NCI-H748 (cell line): ENCODE measurements around the gene CSAG2.
"Not testable (repeated sequence)": the region's sequence is repeated elsewhere in the genome, so short reads cannot be mapped to it uniquely, and the experiment has no call there.

ENCODE experiments used
- DNase-seq: peaks from one replicate; lab custom pipeline; 2025; ENCODE audit not compliant: unreplicated experiment; lab: John Stamatoyannopoulos, UW

The CSAG2 gene, protein sequence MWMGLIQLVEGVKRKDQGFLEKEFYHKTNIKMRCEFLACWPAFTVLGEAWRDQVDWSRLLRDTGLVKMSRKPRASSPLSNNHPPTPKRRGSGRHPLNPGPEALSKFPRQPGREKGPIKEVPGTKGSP

DNA sequence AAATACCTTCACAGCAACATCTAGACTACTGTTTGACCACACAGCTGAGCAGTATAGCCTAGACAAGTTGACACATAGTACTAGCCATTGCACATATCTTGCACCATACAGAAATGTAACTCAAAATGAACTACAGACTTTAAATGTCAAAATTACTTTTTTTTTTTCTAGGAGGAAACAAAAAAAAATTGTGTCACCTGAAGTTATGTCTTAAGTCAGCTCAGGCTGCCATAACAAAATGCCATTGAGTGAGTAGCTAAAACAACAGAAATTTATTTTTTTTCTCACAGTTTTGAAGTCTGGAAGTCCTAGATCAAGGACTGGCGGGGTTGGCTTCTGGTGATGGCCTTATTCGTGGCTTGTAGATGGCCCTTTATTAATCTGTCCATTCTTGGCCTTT, at the start of gene CSAG2:
Gene CSAG2, minus strand, starts transcription at position 101 of the 400 bp plus-strand sequence. CDS start 161 bp downstream, outside the sequence.
- DNase-seq, result not testable (repeated sequence)

GRCh38 chrX:152754871-152755270, 45.8 kb upstream of the CSAG2 start:
- not testable (repeated sequence) for DNase-seq

DNA sequence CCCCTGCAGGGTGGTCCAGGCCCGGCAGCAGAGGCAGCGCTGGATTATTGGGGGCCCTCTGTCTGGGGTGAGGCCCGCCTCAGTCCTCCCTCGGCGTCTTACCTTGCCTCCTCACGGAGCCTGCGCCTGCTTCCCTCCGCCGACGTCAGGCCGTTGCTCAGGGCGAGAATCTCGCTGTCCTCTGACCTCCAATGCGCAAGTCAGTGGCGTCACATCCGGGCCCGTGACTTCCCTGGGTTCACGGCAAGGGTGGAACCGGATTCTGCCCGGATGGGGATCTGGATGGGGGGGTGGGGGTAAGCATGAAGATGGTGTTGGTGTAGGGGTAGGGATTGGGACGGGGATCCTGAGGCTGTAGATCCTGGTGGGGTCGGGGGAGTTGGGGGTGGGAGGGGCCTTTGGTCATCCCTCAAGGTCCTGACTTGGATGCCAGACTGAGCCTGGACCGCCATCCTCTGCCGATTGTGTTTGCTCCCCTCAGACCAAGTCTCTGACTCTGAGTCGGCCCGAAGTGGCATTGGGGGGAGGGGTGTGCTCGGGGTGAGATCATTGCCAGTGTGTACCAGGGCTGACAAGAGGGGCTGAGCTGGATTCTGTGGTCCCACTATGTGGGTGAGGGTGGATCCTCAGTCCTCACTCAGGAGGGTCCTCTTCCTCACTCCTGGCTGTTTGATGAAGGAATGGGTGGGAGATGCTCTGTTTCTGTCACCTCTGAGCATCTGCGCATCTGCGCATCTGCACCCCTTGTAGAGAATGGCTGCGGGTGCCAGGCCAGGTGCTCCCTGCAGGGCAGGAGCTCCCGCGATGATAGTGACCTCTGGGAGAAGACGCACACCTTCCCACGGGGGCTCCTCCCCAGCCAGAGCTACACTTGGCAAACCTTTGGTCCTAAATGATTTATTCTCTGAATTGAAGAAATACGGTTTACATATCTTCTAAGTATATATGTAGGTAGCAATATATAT, 44.9 kb upstream of the CSAG2 start, which contains the start of gene MAGEA2:
Gene MAGEA2, minus strand, starts transcription at position 157 of the 965 bp plus-strand sequence. CDS start 2,479 bp downstream, outside the sequence.
- not testable (repeated sequence) for DNase-seq

DNA sequence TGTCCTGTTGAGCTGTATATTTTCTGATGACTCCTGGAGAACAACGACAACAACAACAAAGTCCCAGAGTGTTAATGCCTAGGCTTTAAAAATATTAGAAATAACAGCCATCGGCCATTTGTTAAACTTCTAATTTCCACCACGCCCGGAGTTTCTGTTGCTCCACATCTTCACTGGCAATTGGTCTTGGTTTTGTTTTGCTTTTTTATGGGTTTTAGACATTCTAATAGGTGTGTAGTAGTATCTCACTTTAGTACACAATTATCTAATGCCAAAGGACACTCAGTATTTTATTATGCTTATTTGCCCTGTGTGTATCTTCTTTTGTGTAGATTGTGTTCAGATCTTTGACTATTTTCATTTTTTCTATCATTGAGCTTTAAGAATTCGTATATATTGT, 29.5 kb upstream of the CSAG2 start:
- DNase-seq, result no peak

DNA sequence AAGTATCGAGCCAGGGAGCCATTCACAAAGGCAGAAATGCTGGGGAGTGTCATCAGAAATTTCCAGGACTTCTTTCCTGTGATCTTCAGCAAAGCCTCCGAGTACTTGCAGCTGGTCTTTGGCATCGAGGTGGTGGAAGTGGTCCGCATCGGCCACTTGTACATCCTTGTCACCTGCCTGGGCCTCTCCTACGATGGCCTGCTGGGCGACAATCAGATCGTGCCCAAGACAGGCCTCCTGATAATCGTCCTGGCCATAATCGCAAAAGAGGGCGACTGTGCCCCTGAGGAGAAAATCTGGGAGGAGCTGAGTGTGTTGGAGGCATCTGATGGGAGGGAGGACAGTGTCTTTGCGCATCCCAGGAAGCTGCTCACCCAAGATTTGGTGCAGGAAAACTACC, 27.5 kb upstream of the CSAG2 start:
- not testable (repeated sequence) for DNase-seq

DNA sequence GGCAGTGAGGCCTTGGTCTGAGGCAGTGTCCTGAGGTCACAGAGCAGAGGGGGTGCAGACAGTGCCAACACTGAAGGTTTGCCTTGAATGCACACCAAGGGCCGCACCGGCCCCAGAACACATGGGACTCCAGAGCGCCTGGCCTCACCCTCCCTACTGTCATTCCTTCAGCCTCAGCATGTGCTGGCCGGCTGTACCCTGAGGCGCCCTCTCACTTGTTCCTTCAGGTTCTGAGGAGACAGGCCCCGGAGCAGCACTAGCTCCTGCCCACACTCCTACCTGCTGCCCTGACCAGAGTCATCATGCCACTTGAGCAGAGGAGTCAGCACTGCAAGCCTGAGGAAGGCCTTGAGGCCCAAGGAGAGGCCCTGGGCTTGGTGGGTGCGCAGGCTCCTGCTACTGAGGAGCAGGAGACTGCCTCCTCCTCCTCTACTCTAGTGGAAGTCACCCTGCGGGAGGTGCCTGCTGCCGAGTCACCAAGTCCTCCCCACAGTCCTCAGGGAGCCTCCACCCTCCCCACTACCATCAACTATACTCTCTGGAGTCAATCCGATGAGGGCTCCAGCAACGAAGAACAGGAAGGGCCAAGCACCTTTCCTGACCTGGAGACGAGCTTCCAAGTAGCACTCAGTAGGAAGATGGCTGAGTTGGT, 26.9 kb upstream of the CSAG2 start:
- DNase-seq, result no peak

DNA sequence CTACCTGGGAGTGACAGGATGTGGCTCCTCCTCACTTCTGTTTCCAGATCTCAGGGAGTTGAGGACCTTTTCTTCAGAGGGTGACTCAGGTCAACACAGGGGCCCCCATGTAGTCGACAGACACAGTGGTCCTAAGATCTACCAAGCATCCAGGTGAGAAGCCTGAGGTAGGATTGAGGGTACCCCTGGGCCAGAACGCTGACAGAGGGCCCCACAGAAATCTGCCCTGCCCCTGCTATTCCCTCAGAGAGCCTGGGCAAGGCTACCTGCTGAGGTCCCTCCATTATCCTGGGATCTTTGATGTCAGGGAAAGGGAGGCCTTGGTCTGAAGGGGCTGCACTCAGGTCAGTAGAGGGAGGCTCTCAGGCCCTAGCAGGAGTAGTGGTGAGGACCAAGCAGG, 26.0 kb upstream of the CSAG2 start:
- DNase-seq, result no peak

DNA sequence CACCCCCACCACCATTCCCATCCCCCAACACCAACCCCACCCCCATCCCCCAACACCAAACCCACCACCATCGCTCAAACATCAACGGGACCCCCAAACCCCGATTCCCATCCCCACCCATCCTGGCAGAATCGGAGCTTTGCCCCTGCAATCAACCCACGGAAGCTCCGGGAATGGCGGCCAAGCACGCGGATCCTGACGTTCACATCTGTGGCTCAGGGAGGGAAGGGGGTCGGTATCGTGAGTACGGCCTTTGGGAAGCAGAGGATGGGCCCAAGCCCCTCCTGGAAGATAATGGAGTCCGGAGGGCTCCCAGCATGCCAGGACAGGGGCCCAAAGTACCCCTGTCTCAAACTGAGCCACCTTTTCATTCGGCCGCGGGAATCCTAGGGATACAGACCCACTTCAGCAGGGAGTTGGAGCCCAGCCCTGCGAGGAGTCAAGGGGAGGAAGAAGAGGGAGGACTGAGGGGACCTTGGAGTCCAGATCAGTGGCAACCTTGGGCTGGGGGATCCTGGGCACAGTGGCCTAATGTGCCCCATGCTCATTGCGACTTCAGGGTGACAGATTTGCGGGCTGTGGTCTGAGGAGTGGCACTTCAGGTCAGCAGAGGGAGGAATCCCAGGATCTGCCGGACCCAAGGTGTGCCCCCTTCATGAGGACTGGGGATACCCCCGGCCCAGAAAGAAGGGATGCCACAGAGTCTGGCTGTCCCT, 25.2 kb upstream of the CSAG2 start:
- not testable (repeated sequence) for DNase-seq

DNA sequence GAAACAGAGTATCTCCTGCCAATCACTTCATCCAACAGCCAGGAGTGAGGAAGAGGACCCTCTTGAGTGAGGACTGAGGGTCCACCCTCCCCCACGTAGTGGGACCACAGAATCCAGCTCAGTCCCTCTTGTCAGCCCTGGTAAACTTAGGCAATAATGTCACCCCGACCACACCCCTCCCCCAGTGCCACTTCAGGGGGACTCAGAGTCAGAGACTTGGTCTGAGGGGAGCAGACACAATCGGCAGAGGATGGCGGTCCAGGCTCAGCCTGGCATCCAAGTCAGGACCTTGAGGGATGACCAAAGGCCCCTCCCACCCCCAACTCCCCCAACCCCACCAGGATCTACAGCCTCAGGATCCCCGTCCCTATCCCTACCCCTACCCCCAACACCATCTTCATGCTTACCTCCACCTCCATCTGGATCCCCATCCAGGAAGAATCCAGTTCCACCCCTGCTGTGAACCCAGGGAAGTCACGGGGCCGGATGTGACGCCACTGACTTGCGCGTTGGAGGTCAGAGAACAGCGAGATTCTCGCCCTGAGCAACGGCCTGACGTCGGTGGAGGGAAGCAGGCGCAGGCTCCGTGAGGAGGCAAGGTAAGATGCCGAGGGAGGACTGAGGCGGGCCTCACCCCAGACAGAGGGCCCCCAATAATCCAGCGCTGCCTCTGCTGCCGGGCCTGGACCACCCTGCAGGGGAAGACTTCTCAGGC, 24.3 kb upstream of the CSAG2 start, which contains the start of the genes CSAG1 and MAGEA12:
Gene CSAG1, minus strand, starts transcription at position 461 of the 715 bp plus-strand sequence. CDS start 1,261 bp downstream, outside the sequence.
Gene MAGEA12, plus strand, starts transcription at position 497 of the 715 bp plus-strand sequence. CDS start 2,405 bp downstream, outside the sequence.
- DNase-seq, result peak; percentile 89

DNA sequence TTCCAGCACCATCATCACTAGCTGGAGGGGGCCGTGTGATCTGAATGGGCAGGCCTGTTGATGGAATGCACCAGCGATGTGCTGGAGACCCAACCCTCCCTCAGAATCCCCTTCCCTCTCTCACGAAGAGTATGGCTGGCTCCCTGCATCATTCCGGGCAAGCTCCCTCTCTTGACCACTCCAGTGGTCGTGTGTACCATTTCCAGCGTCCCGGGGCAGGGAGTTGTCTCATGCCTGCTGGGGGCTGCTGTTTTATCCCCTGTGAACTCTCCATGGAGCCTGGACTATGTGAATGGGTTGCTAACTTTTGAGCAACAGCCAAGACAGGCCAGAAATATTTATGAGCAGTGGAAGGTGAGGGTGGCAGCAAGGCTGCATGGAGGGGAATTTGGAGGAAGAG, 16.3 kb upstream of the CSAG2 start:
- no peak for DNase-seq

DNA sequence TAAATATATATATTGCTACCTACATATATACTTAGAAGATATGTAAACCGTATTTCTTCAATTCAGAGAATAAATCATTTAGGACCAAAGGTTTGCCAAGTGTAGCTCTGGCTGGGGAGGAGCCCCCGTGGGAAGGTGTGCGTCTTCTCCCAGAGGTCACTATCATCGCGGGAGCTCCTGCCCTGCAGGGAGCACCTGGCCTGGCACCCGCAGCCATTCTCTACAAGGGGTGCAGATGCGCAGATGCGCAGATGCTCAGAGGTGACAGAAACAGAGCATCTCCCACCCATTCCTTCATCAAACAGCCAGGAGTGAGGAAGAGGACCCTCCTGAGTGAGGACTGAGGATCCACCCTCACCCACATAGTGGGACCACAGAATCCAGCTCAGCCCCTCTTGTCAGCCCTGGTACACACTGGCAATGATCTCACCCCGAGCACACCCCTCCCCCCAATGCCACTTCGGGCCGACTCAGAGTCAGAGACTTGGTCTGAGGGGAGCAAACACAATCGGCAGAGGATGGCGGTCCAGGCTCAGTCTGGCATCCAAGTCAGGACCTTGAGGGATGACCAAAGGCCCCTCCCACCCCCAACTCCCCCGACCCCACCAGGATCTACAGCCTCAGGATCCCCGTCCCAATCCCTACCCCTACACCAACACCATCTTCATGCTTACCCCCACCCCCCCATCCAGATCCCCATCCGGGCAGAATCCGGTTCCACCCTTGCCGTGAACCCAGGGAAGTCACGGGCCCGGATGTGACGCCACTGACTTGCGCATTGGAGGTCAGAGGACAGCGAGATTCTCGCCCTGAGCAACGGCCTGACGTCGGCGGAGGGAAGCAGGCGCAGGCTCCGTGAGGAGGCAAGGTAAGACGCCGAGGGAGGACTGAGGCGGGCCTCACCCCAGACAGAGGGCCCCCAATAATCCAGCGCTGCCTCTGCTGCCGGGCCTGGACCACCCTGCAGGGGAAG, 5.0 kb upstream of the CSAG2 start, which contains the start of gene MAGEA2B:
Gene MAGEA2B, plus strand, starts transcription at position 814 of the 973 bp plus-strand sequence. CDS start 2,479 bp downstream, outside the sequence.
- DNase-seq, result not testable (repeated sequence)

GRCh38 chrX:152713195-152713594, 4.1 kb upstream of the CSAG2 start:
- not testable (repeated sequence) for DNase-seq

GRCh38 chrX:152706500-152706899, 2.6 kb downstream of the CSAG2 start:
- DNase-seq, result not testable (repeated sequence)

DNA sequence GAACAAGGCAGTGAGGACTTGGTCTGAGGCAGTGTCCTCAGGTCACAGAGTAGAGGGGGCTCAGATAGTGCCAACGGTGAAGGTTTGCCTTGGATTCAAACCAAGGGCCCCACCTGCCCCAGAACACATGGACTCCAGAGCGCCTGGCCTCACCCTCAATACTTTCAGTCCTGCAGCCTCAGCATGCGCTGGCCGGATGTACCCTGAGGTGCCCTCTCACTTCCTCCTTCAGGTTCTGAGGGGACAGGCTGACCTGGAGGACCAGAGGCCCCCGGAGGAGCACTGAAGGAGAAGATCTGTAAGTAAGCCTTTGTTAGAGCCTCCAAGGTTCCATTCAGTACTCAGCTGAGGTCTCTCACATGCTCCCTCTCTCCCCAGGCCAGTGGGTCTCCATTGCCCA, 8.7 kb downstream of the CSAG2 start:
- not testable (repeated sequence) for DNase-seq

DNA sequence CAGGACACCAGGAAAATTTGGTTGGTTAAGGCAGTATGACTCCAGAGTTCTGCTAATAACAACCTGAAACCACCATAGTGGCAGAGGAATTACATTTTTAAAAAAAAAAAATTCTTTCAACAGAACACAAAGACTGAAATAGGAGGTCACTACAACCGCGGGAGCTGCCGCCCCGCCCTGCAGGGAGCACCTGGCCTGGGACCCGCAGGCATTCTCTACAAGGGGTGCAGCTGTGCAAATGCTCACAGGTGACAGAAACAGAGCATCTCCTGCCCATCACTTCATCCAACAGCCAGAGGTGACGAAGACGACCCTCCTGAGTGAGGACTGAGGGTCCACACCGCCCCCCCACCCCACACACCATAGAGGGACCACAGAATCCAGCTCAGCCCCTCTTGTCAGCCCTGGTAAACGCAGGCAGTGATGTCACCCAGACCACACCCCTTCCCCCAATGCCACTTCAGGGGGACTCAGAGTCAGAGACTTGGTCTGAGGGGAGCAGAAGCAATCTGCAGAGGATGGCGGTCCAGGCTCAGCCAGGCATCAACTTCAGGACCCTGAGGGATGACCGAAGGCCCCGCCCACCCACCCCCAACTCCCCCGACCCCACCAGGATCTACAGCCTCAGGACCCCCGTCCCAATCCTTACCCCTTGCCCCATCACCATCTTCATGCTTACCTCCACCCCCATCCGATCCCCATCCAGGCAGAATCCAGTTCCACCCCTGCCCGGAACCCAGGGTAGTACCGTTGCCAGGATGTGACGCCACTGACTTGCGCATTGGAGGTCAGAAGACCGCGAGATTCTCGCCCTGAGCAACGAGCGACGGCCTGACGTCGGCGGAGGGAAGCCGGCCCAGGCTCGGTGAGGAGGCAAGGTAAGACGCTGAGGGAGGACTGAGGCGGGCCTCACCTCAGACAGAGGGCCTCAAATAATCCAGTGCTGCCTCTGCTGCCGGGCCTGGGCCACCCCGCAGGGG, 10.8 kb downstream of the CSAG2 start, which contains the start of gene MAGEA3:
Gene MAGEA3, plus strand, starts transcription at position 843 of the 980 bp plus-strand sequence. CDS start 2,039 bp downstream, outside the sequence.
- not testable (repeated sequence) for DNase-seq

GRCh38 chrX:152681012-152681411, 28.1 kb downstream of the CSAG2 start:
- DNase-seq, result not testable (repeated sequence)

DNA sequence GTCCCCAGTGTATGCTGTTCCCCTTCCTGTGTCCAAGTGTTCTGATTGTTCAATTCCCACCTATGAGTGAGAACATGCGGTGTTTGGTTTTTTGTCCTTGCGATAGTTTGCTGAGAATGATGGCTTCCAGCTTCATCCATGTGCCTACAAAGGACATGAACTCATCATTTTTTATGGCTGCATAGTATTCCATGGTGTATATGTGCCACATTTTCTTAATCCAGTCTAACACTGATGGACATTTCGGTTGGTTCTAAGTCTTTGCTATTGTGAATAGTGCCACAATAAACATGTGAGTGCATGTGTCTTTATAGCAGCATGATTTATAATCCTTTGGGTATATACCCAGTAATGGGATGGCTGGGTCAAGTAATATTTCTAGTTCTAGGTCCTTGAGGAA, 34.4 kb downstream of the CSAG2 start:
- DNase-seq, result not testable (repeated sequence)
